Bronchial epithelial cell (primary cell): ENCODE results near the gene BCKDK. TPM values are rescaled to one million over a fixed set of nuclear protein-coding genes. Genes with fewer than 3 reads are reported as not detected.

Experiments
- DNase-seq: peaks from one replicate; pipeline ENCODE4 v3.0.0-alpha.2; 2010; ENCODE audit warnings: low read depth
- FAIRE-seq: peaks from 2 replicates; lab custom pipeline; 2011; peaks lifted over from hg19 to GRCh38; lab: Jason Lieb, UNC
- H3K27me3 ChIP-seq: 2 replicates; pipeline ENCODE4 v1.5.1; 2011; ENCODE audit warnings: low read length; ENCODE audit not compliant: control insufficient read depth, insufficient read depth
- H3K36me3 ChIP-seq: 2 replicates; pipeline ENCODE4 v1.5.1; 2011; ENCODE audit warnings: low read length; ENCODE audit not compliant: control insufficient read depth, insufficient read depth
- H3K4me3 ChIP-seq: 2 replicates; pipeline ENCODE4 v1.5.1; 2011; ENCODE audit warnings: mild to moderate bottlenecking, low read depth, low read length, control low read depth
- total RNA-seq: library from RNA; depleted of rRNA; stranded (reverse); fragments of >200 nt; gene quantifications from 2 replicates; pipeline ENCODE4 v1.2.1, GENCODE V29; 2014
- TF ChIP-seq, protein P1 (sequence below): IDR thresholded peaks from 2 replicates; pipeline ENCODE4 v1.5.1; 2011; ENCODE audit warnings: mild to moderate bottlenecking, moderate library complexity, low read length, control low read depth, inconsistent platforms; ENCODE audit not compliant: insufficient read depth, severe bottlenecking

BCKDK gene
- total RNA-seq, 1 donor from 2014 or later: 7.9 TPM

DNA sequence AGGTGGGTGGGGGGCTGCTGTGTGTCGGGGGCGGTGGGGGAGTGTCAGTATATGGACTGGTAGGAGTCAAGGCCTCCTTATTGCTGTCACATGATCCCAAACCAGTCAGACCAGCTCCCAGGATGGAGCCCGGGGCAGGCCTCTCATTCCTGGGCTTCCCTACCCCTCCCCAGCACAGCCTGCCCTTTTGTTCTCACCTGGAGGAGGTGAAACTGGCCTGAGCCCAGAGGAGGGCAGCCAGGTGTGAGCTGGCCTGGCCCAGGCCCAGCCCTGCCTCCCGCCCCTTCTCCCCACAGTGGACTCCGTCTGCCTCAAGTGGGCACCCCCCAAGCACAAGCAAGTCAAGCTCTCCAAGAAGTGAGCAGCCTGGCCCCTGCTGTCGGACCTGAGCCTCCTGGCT is 22.7 kb downstream of the BCKDK start:
- FAIRE-seq: no peak

DNA sequence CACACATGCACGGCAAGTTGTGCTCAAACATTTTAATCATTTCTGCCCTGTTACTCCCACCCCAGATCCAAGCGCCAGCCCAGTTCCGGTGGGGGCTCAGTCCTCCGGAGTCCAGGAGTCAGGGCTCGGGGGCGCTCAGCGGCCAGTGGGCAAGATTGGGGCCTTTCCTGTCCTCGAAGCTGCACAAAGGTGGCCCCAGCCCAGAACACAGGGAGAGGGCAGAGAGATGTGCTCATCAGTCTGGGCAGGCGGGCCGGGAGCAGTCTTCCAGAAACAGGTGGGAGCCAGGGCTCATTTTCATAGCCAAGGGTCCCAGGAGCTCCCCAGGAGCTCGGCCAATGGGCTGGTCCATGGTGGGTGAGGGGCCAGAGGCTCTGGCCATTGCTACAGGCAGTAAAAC is 23.2 kb downstream of the BCKDK start:
- no peak for FAIRE-seq
- H3K4me3 ChIP-seq: no peak overlapping the region
- DNase-seq: no peak
- TF ChIP-seq, protein P1, sequence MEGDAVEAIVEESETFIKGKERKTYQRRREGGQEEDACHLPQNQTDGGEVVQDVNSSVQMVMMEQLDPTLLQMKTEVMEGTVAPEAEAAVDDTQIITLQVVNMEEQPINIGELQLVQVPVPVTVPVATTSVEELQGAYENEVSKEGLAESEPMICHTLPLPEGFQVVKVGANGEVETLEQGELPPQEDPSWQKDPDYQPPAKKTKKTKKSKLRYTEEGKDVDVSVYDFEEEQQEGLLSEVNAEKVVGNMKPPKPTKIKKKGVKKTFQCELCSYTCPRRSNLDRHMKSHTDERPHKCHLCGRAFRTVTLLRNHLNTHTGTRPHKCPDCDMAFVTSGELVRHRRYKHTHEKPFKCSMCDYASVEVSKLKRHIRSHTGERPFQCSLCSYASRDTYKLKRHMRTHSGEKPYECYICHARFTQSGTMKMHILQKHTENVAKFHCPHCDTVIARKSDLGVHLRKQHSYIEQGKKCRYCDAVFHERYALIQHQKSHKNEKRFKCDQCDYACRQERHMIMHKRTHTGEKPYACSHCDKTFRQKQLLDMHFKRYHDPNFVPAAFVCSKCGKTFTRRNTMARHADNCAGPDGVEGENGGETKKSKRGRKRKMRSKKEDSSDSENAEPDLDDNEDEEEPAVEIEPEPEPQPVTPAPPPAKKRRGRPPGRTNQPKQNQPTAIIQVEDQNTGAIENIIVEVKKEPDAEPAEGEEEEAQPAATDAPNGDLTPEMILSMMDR: no peak
- peaks cover 18% of the 10 kb centered on the region for H3K36me3 ChIP-seq
- no peaks in the 10 kb centered on the region for H3K27me3 ChIP-seq

More for the DNA sequence above, 22.7 kb downstream of the BCKDK start:
- Histone ChIP-seq H3K4me3 (no peak overlapping the region), H3K36me3 (peaks cover 18% of the 10 kb centered on the region), H3K27me3 (no peaks in the 10 kb centered on the region)
- TF ChIP-seq, protein P1: no peak
- peak; percentile 82 for DNase-seq

DNA sequence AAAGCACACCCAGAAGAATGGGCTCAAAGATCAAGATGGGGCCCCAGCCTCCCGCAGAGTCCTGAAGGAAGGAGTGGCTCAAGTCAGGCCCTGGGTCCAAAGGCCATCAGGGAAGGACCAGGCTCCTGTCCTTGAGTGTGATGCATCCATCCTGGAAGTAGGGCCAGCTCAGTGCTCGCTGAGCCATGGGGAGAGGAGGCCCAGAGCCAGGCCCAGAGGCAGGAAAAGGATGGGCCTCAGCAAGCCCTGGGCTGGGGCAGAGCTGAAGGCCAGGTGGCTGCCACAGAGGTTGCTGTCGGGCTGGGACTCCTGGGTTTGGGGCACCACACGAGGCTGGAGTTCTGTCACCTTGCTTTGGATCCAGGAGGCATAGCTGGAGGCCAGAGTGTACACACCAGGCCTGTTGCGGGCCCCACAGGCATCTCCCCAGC is 23.7 kb downstream of the BCKDK start:
- Histone ChIP-seq H3K27me3 (no peaks in the 10 kb centered on the region), H3K4me3 (no peak overlapping the region), H3K36me3 (peaks cover 18% of the 10 kb centered on the region)
- FAIRE-seq (no peak), DNase-seq (peak; percentile 51)
- TF ChIP-seq, protein P1: no peak

DNA sequence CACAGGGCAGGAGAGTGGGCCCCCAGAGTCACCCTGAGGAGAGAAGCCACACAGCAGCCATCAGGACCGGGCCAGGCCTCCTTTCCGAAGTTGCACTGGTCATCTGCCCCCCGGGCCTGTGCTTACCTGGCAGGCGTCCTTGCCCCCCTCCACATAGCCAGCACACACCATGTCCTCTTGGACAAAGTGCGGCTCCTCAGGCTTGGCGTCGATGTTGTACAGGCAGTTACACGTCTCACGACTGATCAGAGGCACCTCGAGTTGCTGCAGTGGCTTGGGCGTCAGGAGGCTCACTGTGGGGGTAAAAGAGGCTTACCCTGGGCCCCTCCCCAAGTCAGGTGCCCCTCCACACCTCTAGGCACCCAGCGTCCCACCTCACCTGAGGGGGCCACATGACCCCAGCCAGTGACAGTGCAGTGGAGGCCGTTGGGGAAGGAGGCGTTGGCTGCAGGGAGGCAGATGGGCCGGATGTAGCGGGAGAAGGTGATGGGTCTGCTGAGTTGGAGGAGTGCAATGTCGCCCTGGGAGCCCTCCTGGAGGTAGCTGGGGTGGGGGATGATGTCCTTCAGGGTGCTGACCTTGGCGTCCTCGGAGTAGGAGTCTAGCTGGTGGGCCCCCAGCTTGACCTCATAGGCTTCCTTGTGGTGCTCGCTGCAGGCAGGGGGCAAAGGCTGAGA is 24.3 kb downstream of the BCKDK start:
- no peak for DNase-seq
- Histone ChIP-seq H3K4me3 (no peak overlapping the region), H3K36me3 (peaks cover 18% of the 10 kb centered on the region), H3K27me3 (no peaks in the 10 kb centered on the region)
- TF ChIP-seq, protein P1: no peak
- no peak for FAIRE-seq

DNA sequence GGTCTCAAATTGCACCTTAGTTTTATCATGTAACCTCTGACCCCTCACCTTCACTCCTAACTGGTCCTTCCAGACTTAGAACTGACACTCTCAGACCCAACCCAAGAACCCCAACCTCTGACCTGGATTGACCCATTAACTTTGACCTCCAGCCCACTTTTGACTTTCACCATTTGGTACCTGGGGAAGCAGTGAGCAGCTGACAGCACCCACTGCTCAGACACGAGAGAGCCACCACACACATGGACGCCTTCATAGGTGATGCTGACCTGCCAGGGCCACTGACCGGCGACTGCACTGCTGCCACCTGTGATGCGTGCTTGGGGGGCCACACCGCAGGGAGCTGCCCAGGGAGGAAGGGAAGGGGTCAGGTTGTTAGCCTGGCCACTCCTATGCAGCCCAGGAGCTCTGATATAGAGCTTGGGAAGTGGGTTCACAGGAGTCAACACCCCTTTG is 24.9 kb downstream of the BCKDK start:
- Histone ChIP-seq H3K36me3 (peaks cover 18% of the 10 kb centered on the region), H3K4me3 (no peak overlapping the region), H3K27me3 (no peaks in the 10 kb centered on the region)
- DNase-seq (no peak), FAIRE-seq (no peak)
- TF ChIP-seq, protein P1: no peak
